Measurements from ENCODE around the gene C19orf25.
"Not testable (repeated sequence)": the region's sequence is repeated elsewhere in the genome, so short reads cannot be mapped to it uniquely, and the experiment has no call there.

The C19orf25 gene

GRCh38 chr19:1481893-1482360 lies 2.9 kb upstream of the C19orf25 start:
- DNase-seq (ENCODE audit: low read depth in 2 of 3, low spot score in 1 of 3), result no peak

- no peak for DNase-seq (ENCODE audit: low read depth in 2 of 3, low spot score in 1 of 3)
Observed at GRCh38 chr19:1481224-1481892, 2.3 kb upstream of the C19orf25 start.

GRCh38 chr19:1477056-1477455 lies 2.0 kb downstream of the C19orf25 start:
- DNase-seq (ENCODE audit: low read depth in 2 of 3, low spot score in 1 of 3), result not testable (repeated sequence)

- no peak for DNase-seq (ENCODE audit: low read depth in 2 of 3, low spot score in 1 of 3)
Observed at GRCh38 chr19:1475751-1476437, 3.1 kb downstream of the C19orf25 start.

- no peak for DNase-seq (ENCODE audit: low read depth in 2 of 3, low spot score in 1 of 3)
Observed at GRCh38 chr19:1474765-1475351, 4.2 kb downstream of the C19orf25 start.

GRCh38 chr19:1474011-1474764 lies 4.8 kb downstream of the C19orf25 start:
- DNase-seq (ENCODE audit: low read depth in 2 of 3, low spot score in 1 of 3), result no peak

- no peak for DNase-seq (ENCODE audit: low read depth in 2 of 3, low spot score in 1 of 3)
Observed at GRCh38 chr19:1473085-1473851, 5.7 kb downstream of the C19orf25 start.

GRCh38 chr19:1472231-1473084 lies 6.6 kb downstream of the C19orf25 start:
- no peak for DNase-seq (ENCODE audit: low read depth in 2 of 3, low spot score in 1 of 3)

- no peak for DNase-seq (ENCODE audit: low read depth in 2 of 3, low spot score in 1 of 3)
Observed at GRCh38 chr19:1471515-1472160, 7.4 kb downstream of the C19orf25 start.

- DNase-seq (ENCODE audit: low read depth in 2 of 3, low spot score in 1 of 3), result no peak
Observed at GRCh38 chr19:1471010-1471514, 8.0 kb downstream of the C19orf25 start.

- DNase-seq (ENCODE audit: low read depth in 2 of 3, low spot score in 1 of 3), result peak; percentile 31 to 69 (median 58)
Observed at GRCh38 chr19:1470305-1471009, 8.6 kb downstream of the C19orf25 start.

GRCh38 chr19:1470055-1470304 lies 9.0 kb downstream of the C19orf25 start:
- no peak for DNase-seq (ENCODE audit: low read depth in 2 of 3, low spot score in 1 of 3)

- DNase-seq (ENCODE audit: low read depth in 2 of 3, low spot score in 1 of 3), result no peak
Observed at GRCh38 chr19:1469255-1470054, 9.6 kb downstream of the C19orf25 start.

GRCh38 chr19:1468821-1469254 lies 10.2 kb downstream of the C19orf25 start:
- DNase-seq (ENCODE audit: low read depth in 2 of 3, low spot score in 1 of 3), result no peak

GRCh38 chr19:1468274-1468820 lies 10.7 kb downstream of the C19orf25 start:
- no peak for DNase-seq (ENCODE audit: low read depth in 2 of 3, low spot score in 1 of 3)

- DNase-seq (ENCODE audit: low read depth in 2 of 3, low spot score in 1 of 3), result no peak
Observed at GRCh38 chr19:1467490-1468273, 11.3 kb downstream of the C19orf25 start.

GRCh38 chr19:1467215-1467489 lies 11.9 kb downstream of the C19orf25 start:
- no peak for DNase-seq (ENCODE audit: low read depth in 2 of 3, low spot score in 1 of 3)
